H1 (cell line): Measurements from ENCODE around the gene MAP3K13. TPM values are rescaled to one million over a fixed set of nuclear protein-coding genes. Genes with fewer than 3 reads are reported as not detected.

ENCODE experiments used
- CTCF ChIA-PET: fragments of 300-600 bp; sonication (Branson Sonifier 250); formaldehyde crosslinking; loops from one replicate; lab custom pipeline; 2021; ENCODE audit not compliant: partially characterized antibody; lab: Charles Lee
- POLR2A ChIA-PET: fragments of 300-600 bp; sonication (Branson Sonifier 250); formaldehyde crosslinking; loops from one replicate; lab custom pipeline; 2021; ENCODE audit warnings: inconsistent platforms; ENCODE audit not compliant: partially characterized antibody; lab: Charles Lee
- DNase-seq, 2 experiments: peaks; one replicate each; pipeline versions ENCODE4 v3.0.0 to v3.0.0-alpha.2; 2010 to 2022; ENCODE audit warnings: low spot score in 2 of 2, low read depth in 1 of 2, mixed read lengths in 1 of 2
- FAIRE-seq: peaks from 2 replicates; lab custom pipeline; 2011; peaks lifted over from hg19 to GRCh38; lab: Jason Lieb, UNC
- H2AFZ ChIP-seq: 2 replicates; pipeline ENCODE4 v1.8.1; 2012; ENCODE audit warnings: low read length, inconsistent platforms
- H2AK5ac ChIP-seq: 2 replicates; pipeline ENCODE4 v1.6.1; 2013; ENCODE audit warnings: low read depth, low read length
- H2BK120ac ChIP-seq: replicated peaks from 2 replicates; pipeline ENCODE3; 2013; ENCODE audit warnings: low read depth, low read length, inconsistent platforms
- H2BK12ac ChIP-seq: 2 replicates; pipeline ENCODE4 v1.6.1; 2013; ENCODE audit warnings: low read depth, low read length
- H2BK15ac ChIP-seq: 2 replicates; pipeline ENCODE4 v1.6.1; 2013; ENCODE audit warnings: low read length
- H2BK20ac ChIP-seq: 2 replicates; pipeline ENCODE4 v1.6.1; 2013; ENCODE audit warnings: low read length
- H2BK5ac ChIP-seq: 2 replicates; pipeline ENCODE4 v1.6.1; 2013; ENCODE audit warnings: low read depth, low read length
- H3K14ac ChIP-seq: 2 replicates; pipeline ENCODE4 v1.6.1; 2013; ENCODE audit warnings: inconsistent platforms; ENCODE audit not compliant: insufficient read length
- H3K18ac ChIP-seq: 2 replicates; pipeline ENCODE4 v1.6.1; 2013; ENCODE audit warnings: low read length; ENCODE audit errors: extremely low read depth
- H3K23ac ChIP-seq: 2 replicates; pipeline ENCODE4 v1.6.1; 2013; ENCODE audit warnings: inconsistent platforms; ENCODE audit not compliant: insufficient read length
- H3K23me2 ChIP-seq: 2 replicates; pipeline ENCODE4 v1.6.1; 2013; ENCODE audit warnings: low read depth, low read length
- H3K27ac ChIP-seq: 2 replicates; pipeline ENCODE4 v1.6.1; 2011; ENCODE audit warnings: low read depth, low read length, inconsistent platforms
- H3K27me3 ChIP-seq, 4 experiments: replicated peaks in 1 of 4; 1 replicate in 1 of 4; 2 replicates in 3 of 4; pipeline versions ENCODE4 v1.6.1 to v1.8.1; 2011 to 2013; ENCODE audit warnings: low read length in 3 of 4, mild to moderate bottlenecking in 3 of 4, inconsistent platforms in 2 of 4, mixed read lengths in 2 of 4, moderate library complexity in 1 of 4; ENCODE audit not compliant: control insufficient read depth in 3 of 4, insufficient read depth in 3 of 4; ENCODE audit errors: extremely low read depth in 1 of 4
- H3K36me3 ChIP-seq, 4 experiments: 2 replicates each; pipeline versions ENCODE4 v1.6.1 to v1.8.1; 2011 to 2013; ENCODE audit warnings: mild to moderate bottlenecking in 4 of 4, low read length in 3 of 4, moderate library complexity in 2 of 4, control low read depth in 1 of 4, inconsistent platforms in 1 of 4; ENCODE audit not compliant: insufficient read depth in 4 of 4, control insufficient read depth in 2 of 4
- H3K4ac ChIP-seq: replicated peaks from 2 replicates; pipeline ENCODE3; 2013; ENCODE audit warnings: low read length, low read depth, mixed read lengths, inconsistent platforms; ENCODE audit not compliant: insufficient read length
- H3K4me1 ChIP-seq, 4 experiments: replicated peaks in 1 of 4; 1 replicate in 1 of 4; 2 replicates in 3 of 4; pipeline versions ENCODE4 v1.6.1 to v1.8.1; 2011 to 2013; ENCODE audit warnings: low read length in 3 of 4, inconsistent platforms in 2 of 4, mixed read lengths in 1 of 4; ENCODE audit not compliant: insufficient read depth in 4 of 4, control insufficient read depth in 3 of 4
- H3K4me2 ChIP-seq, 2 experiments: 2 replicates each; pipeline versions ENCODE4 v1.6.1 to v1.8.1; 2011 to 2013; ENCODE audit warnings: low read depth in 2 of 2, low read length in 2 of 2, control low read depth in 1 of 2, inconsistent platforms in 1 of 2, mild to moderate bottlenecking in 1 of 2; ENCODE audit not compliant: insufficient read depth in 1 of 2
- H3K4me3 ChIP-seq, 4 experiments: fragments of 200-600, 300-600 bp in 1 of 4; sonication (generic), shearing (Covaris generic), sonication (Bioruptor Twin) in 1 of 4; 2 replicates each; pipeline versions ENCODE4 v1.5.1 to v1.8.1; 2011 to 2016; ENCODE audit warnings: low read length in 4 of 4, low read depth in 3 of 4, control low read depth in 2 of 4, inconsistent platforms in 2 of 4, mild to moderate bottlenecking in 2 of 4, mixed read lengths in 1 of 4, moderate library complexity in 1 of 4; ENCODE audit not compliant: insufficient read depth in 2 of 4; ENCODE audit errors: extremely low read depth in 1 of 4
- H3K56ac ChIP-seq: replicated peaks from 2 replicates; pipeline ENCODE3; 2013; ENCODE audit warnings: low read depth, mild to moderate bottlenecking, mixed read lengths, low read length, inconsistent platforms; ENCODE audit not compliant: insufficient read length
- H3K79me1 ChIP-seq: 2 replicates; pipeline ENCODE4 v1.6.1; 2013; ENCODE audit warnings: low read depth, low read length, control low read depth
- H3K79me2 ChIP-seq, 2 experiments: 2 replicates each; pipeline versions ENCODE4 v1.6.1 to v1.8.1; 2012 to 2013; ENCODE audit warnings: low read length in 2 of 2, mild to moderate bottlenecking in 2 of 2, inconsistent platforms in 1 of 2; ENCODE audit not compliant: insufficient read depth in 2 of 2, control insufficient read depth in 1 of 2
- H3K9ac ChIP-seq, 4 experiments: replicated peaks in 1 of 4; 1 replicate in 1 of 4; 2 replicates in 3 of 4; pipeline versions ENCODE4 v1.6.1 to v1.8.1; 2011 to 2013; ENCODE audit warnings: low read depth in 3 of 4, low read length in 3 of 4, control low read depth in 2 of 4, mild to moderate bottlenecking in 2 of 4, moderate library complexity in 2 of 4, inconsistent platforms in 1 of 4; ENCODE audit errors: extremely low read depth in 1 of 4
- H3K9me3 ChIP-seq, 2 experiments: 2 replicates each; pipeline versions ENCODE4 v1.6.1 to v1.8.1; 2012 to 2013; ENCODE audit warnings: mild to moderate bottlenecking in 2 of 2, moderate library complexity in 2 of 2, control low read depth in 1 of 2, inconsistent platforms in 1 of 2, low read depth in 1 of 2, low read length in 1 of 2, mixed read lengths in 1 of 2; ENCODE audit not compliant: insufficient read depth in 2 of 2
- H4K20me1 ChIP-seq, 2 experiments: replicated peaks in 1 of 2; 2 replicates each; pipeline versions ENCODE3 to v1.8.1; 2011 to 2013; ENCODE audit warnings: inconsistent platforms in 2 of 2, low read length in 2 of 2, mild to moderate bottlenecking in 1 of 2; ENCODE audit not compliant: insufficient read depth in 2 of 2, control insufficient read depth in 1 of 2
- H4K5ac ChIP-seq: 2 replicates; pipeline ENCODE4 v1.6.1; 2013; ENCODE audit warnings: low read length, low read depth, mixed read lengths, inconsistent platforms; ENCODE audit not compliant: insufficient read length
- H4K8ac ChIP-seq: 2 replicates; pipeline ENCODE4 v1.8.0; 2013; ENCODE audit warnings: mild to moderate bottlenecking, moderate library complexity, low read length, inconsistent platforms; ENCODE audit not compliant: insufficient read depth; ENCODE audit errors: extremely low read depth
- H4K91ac ChIP-seq: replicated peaks from 2 replicates; pipeline ENCODE3; 2013; ENCODE audit warnings: low read length, mixed read lengths, inconsistent platforms; ENCODE audit not compliant: insufficient read length
- CBX8 ChIP-seq: fragments of 300-800, 300-1000 bp; sonication (generic); IDR thresholded peaks from 2 replicates; pipeline ENCODE4 v1.7.1; 2016; ENCODE audit warnings: low read depth, low read length, borderline replicate concordance
- EZH2 ChIP-seq: fragments of 200-600 bp; sonication (generic); IDR thresholded peaks from 2 replicates; pipeline ENCODE4 v1.7.1; 2012; ENCODE audit warnings: low read depth, mild to moderate bottlenecking, moderate library complexity, low read length, inconsistent platforms; ENCODE audit not compliant: severe bottlenecking
- JUND ChIP-seq: IDR thresholded peaks from 2 replicates; pipeline ENCODE4 v1.6.1; 2011; ENCODE audit warnings: mild to moderate bottlenecking, improper control_type of control experiment, low read length
- SIRT6 ChIP-seq: IDR thresholded peaks from one replicate; pipeline ENCODE4 v1.7.1; 2012; ENCODE audit warnings: low read length, inconsistent platforms
- WGBS, 2 experiments: shearing (Covaris generic) in 1 of 2; methylation state at CpG; one replicate each; pipeline versions ENCODE4 v1.1.6 to v1.1.7; 2013 to 2015; ENCODE audit warnings: low lambda C conversion rate in 2 of 2, mixed read lengths in 2 of 2, inconsistent platforms in 1 of 2, low coverage in 1 of 2, missing lambda C conversion rate in 1 of 2; ENCODE audit not compliant: insufficient replicate concordance in 2 of 2, insufficient coverage in 1 of 2, insufficient read length in 1 of 2; ENCODE audit errors: extremely low coverage in 1 of 2, missing lambda C conversion rate in 1 of 2; 5-methylcytosine and 5-hydroxymethylcytosine counted together
- polyA plus RNA-seq, 7 experiments: library from polyadenylated mRNA; depleted of rRNA in 3 of 7; stranded (reverse) in 5 of 7; unstranded in 2 of 7; fragments of >200 nt in 5 of 7; fragments of 200-250 nt in 2 of 7; gene quantifications; 1 replicate in 5 of 7; 2 replicates in 1 of 7; 4 replicates in 1 of 7; pipeline versions ENCODE4 v1.2.1 to v1.2.3, GENCODE V29; 2011 to 2013; ENCODE audit warnings: missing spikeins in 2 of 7, mixed read lengths in 2 of 7
- total RNA-seq: library from RNA; stranded (reverse); fragmentation: NEBNext Ultra II Directional; extraction: Animal tissue kit (Norgen Biotek cat#: 25700); gene quantifications from 2 replicates; pipeline ENCODE4 v1.2.1, GENCODE V29; 2021

MAP3K13 gene
- total and polyA plus RNA-seq, 2 of the 8 experiments (the other 6 are each of a cell fraction or from before 2014, with no cell fraction given): 6.8 to 17.9 TPM

DNA sequence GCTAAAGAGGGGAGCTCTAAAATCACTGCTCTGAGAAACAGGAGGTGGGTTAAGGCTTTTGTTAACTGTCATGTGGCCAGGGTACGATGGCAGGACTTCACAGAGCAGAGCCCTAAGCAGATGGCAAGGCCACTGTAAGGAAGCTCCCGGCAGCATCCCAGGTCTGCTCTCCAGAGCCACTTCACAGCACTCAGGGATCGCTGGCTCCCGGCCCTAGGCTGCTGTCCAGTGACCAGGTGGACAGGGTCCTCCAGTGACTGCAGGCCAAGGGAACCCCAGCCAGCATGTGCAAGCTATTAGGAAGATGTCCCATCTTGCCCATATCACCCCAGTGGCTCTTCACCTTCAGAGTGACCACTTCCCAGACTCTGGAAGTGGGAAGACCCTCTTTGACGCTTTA is 125.5 kb downstream of the MAP3K13 start:
- no peak overlapping the region for H2BK20ac ChIP-seq
- no peak overlapping the region for H3K14ac ChIP-seq
- no peaks in the 10 kb centered on the region for H3K79me1 ChIP-seq
- POLR2A ChIA-PET: interaction anchor here (1.2 to 2.4 kb wide), 5 partner anchors 11 to 67 kb away, joined by 3 to 8 read pairs (median 3); partner anchors contain the start of gene TMEM41A
- H3K23ac ChIP-seq: no peak overlapping the region
- no peak overlapping the region for H3K27ac ChIP-seq
- H2AFZ ChIP-seq: no peak overlapping the region
- H3K27me3 ChIP-seq: no peaks in the 10 kb centered on the region
- no peak for TF ChIP-seq CBX8
- TF ChIP-seq SIRT6: no peak
- no peak for TF ChIP-seq EZH2
- no peak for TF ChIP-seq JUND
- H4K20me1 ChIP-seq: no peaks in the 10 kb centered on the region
- H2BK12ac ChIP-seq: no peak overlapping the region
- no peak overlapping the region for H4K8ac ChIP-seq
- no peak overlapping the region for H3K4me2 ChIP-seq
- H3K4me3 ChIP-seq: no peak overlapping the region
- CTCF ChIA-PET: interaction anchor here (1.1 to 1.6 kb wide), 3 partner anchors 28 to 136 kb away, joined by 3 to 9 read pairs (median 3); no protein-coding TSS in a partner anchor
- no peak overlapping the region for H2BK120ac ChIP-seq
- H3K9ac ChIP-seq: no peak overlapping the region
- H4K91ac ChIP-seq: no peak overlapping the region
- no peaks in the 10 kb centered on the region for H3K9me3 ChIP-seq
- H3K4me1 ChIP-seq: no peaks in the 10 kb centered on the region
- no peaks in the 10 kb centered on the region for H3K79me2 ChIP-seq
- no peaks in the 10 kb centered on the region for H3K23me2 ChIP-seq
- H3K4ac ChIP-seq: no peak overlapping the region
- H3K18ac ChIP-seq: no peak overlapping the region
- FAIRE-seq: no peak
- no peak overlapping the region for H2BK5ac ChIP-seq
- 84% methylated on average over 5 of the region's 5 CpGs; no CpG with 5 or more reads in 1 of the 2 experiments for WGBS, 2 experiments
- no peak overlapping the region for H2BK15ac ChIP-seq
- no peak overlapping the region for H3K56ac ChIP-seq
- no peak overlapping the region for H2AK5ac ChIP-seq
- H3K36me3 ChIP-seq: peaks cover 0 to 11% (median 6%) of the 10 kb centered on the region in 4 experiments; a peak in 6 of 8 replicates
- H4K5ac ChIP-seq: no peak overlapping the region
- DNase-seq: no peak
